Measurements from ENCODE around the gene SENP2.

DNA sequence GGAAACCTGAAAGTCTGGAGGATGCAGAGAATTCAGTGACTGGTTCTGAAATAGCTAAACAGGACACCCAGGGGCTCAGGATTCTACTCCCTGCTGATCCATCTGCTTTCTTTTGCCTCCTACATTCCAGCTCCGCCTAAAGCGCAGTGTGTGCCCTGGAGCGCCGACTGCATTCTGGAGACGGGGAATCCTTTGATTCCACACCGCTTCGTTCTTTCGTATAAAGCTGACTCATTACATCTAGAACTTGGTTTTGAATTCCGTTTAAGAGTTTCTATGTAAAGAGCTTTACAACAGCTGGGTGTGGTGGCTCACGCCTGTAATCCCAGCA is 61.8 kb downstream of the SENP2 start:
- no peak for TF ChIP-seq EZH2 (IDR thresholded peaks at IDR 0.05; ENCODE audit: insufficient read depth, poor library complexity, severe bottlenecking)
- no peak for TF ChIP-seq EZH2phosphoT487 (IDR thresholded peaks at IDR 0.05; ENCODE audit: insufficient read depth, low read depth)
